ENCODE data around the gene TMEM164.

Gene TMEM164

DNA sequence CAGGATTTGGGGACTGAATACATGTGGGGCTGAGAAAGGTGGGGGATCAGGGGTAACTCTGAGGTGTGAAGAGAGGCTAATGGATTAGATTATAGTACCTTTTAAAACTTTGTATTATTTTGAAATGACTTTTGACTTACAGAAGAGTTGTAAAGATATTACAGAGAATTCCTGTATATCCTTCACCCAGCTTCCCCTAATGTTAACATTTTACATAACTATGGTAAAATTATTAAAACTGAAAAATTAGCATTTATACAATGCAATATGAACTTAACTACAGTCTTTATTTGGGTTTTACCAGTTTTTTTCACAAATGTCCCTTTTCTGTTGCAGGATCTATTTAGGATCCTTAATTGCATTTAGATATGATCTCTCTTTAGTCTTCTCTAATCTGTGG is 57.4 kb downstream of the TMEM164 start:
- H3K4me3 ChIP-seq (ENCODE audit: severe bottlenecking): no peak overlapping the region
- H3K27me3 ChIP-seq (ENCODE audit: insufficient read depth, poor library complexity, severe bottlenecking): no peaks in the 10 kb centered on the region
- H3K9me3 ChIP-seq (ENCODE audit: severe bottlenecking): no peaks in the 10 kb centered on the region
- DNase-seq (ENCODE audit: low spot score): no peak
- no peaks in the 10 kb centered on the region for H3K36me3 ChIP-seq (ENCODE audit: low read depth)
- no peak overlapping the region for H3K27ac ChIP-seq (ENCODE audit: poor library complexity, severe bottlenecking)
- no peak for ATAC-seq (ENCODE audit: low read depth)
- H3K4me1 ChIP-seq (ENCODE audit: insufficient read depth, poor library complexity, severe bottlenecking): no peaks in the 10 kb centered on the region
- TF ChIP-seq, protein P1, sequence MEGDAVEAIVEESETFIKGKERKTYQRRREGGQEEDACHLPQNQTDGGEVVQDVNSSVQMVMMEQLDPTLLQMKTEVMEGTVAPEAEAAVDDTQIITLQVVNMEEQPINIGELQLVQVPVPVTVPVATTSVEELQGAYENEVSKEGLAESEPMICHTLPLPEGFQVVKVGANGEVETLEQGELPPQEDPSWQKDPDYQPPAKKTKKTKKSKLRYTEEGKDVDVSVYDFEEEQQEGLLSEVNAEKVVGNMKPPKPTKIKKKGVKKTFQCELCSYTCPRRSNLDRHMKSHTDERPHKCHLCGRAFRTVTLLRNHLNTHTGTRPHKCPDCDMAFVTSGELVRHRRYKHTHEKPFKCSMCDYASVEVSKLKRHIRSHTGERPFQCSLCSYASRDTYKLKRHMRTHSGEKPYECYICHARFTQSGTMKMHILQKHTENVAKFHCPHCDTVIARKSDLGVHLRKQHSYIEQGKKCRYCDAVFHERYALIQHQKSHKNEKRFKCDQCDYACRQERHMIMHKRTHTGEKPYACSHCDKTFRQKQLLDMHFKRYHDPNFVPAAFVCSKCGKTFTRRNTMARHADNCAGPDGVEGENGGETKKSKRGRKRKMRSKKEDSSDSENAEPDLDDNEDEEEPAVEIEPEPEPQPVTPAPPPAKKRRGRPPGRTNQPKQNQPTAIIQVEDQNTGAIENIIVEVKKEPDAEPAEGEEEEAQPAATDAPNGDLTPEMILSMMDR (IDR thresholded peaks at IDR 0.05; ENCODE audit: poor library complexity, severe bottlenecking): no peak

DNA sequence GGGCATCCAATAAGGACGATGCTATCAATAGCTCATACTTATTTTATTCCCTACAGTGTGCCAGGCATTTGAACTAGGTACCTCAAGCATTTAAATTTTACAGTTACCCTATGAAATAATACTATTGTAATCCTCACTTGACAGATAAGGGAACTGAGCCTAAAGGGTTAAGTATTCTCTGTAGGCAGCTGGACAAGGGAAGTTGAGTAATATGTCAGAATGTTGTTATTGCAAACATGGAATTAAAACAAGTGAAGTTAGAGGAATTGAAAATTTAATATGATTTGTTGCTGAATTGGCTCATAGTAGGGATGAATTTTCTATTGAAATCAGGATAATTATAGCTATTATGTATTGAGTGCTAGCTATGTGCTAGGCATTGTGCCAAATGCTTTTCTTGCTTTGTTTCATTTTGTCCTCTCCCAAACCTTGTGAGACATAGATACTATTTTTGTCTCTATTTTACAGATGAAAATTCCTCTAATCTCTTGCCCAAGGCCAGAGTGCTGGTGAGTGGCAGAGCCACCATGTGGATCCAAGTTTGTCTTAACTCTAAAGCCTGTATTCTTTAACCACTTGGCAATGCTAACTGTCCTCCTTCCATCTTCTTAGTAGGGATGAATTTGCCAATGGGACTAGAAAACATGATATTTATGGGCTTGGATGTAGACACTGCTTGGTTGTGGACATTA is 58.1 kb downstream of the TMEM164 start:
- no peak for DNase-seq (ENCODE audit: low spot score)
- ATAC-seq (ENCODE audit: low read depth): no peak
- H3K9me3 ChIP-seq (ENCODE audit: severe bottlenecking): no peaks in the 10 kb centered on the region

DNA sequence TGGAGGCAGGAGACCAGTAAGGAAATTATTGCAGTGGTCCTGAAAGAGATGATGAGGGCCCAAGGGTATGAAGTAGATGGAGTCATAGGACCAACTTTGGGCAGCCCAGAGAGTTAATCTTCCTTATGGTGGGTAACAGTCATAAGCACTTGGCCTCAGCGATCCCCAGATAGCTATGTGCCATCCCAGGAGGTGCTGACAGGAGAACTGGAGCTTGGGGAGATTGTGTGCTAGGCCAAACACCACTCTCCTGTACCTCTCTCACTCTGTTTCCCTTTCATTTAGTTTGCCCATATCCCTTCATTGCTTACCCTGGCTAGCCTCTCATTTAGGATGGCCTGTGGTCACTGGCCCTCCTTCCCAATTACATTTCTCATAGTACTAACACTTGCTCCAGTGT is 60.0 kb downstream of the TMEM164 start:
- no peak overlapping the region for H3K4me3 ChIP-seq (ENCODE audit: severe bottlenecking)
- H3K4me1 ChIP-seq (ENCODE audit: insufficient read depth, poor library complexity, severe bottlenecking): no peaks in the 10 kb centered on the region
- no peaks in the 10 kb centered on the region for H3K27me3 ChIP-seq (ENCODE audit: insufficient read depth, poor library complexity, severe bottlenecking)
- TF ChIP-seq, protein P1 (IDR thresholded peaks at IDR 0.05; ENCODE audit: poor library complexity, severe bottlenecking): no peak
- H3K9me3 ChIP-seq (ENCODE audit: severe bottlenecking): no peaks in the 10 kb centered on the region
- no peaks in the 10 kb centered on the region for H3K36me3 ChIP-seq (ENCODE audit: low read depth)
- ATAC-seq (ENCODE audit: low read depth): no peak
- no peak for DNase-seq (ENCODE audit: low spot score)
- no peak overlapping the region for H3K27ac ChIP-seq (ENCODE audit: poor library complexity, severe bottlenecking)

More for the DNA sequence above, 58.1 kb downstream of the TMEM164 start:
- TF ChIP-seq, protein P1 (IDR thresholded peaks at IDR 0.05; ENCODE audit: poor library complexity, severe bottlenecking): no peak
- Histone ChIP-seq H3K27me3 (ENCODE audit: insufficient read depth, poor library complexity, severe bottlenecking) (no peaks in the 10 kb centered on the region), H3K4me3 (ENCODE audit: severe bottlenecking) (no peak overlapping the region), H3K4me1 (ENCODE audit: insufficient read depth, poor library complexity, severe bottlenecking) (no peaks in the 10 kb centered on the region), H3K27ac (ENCODE audit: poor library complexity, severe bottlenecking) (no peak overlapping the region), H3K36me3 (ENCODE audit: low read depth) (no peaks in the 10 kb centered on the region)

DNA sequence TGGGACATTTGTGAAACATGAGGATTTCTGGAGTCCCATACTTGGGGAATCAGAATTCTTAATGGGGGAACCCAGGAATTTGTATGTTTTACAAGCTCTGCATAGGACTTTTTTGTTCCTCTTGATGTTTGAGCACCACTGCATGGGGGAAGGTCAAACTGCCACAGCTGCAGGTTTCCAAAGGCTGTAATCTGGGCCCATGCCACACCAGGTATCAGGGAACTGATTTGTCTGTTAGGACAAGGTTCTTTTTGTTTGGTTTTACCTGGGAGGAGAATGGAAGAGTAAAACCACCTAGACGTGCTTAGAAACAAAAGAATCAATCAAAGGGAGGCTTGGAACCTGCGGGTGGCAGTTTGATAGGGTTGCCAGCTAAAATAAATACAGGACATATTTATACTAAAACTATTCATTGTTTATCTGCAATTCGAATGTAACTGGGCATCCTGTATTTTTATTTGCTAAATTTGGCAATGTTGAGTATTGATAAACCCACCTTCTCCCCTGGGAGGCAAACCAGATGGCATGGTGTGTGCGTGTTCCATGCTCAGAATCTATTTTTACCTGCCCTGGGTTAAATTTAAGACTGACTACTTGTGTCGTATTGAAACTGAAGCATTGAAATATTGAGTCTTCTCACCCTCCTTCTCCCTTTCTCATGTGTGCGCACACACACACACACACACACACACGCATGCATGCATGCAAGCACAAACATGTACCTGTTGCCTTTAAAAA is 63.7 kb downstream of the TMEM164 start:
- Histone ChIP-seq H3K4me3 (ENCODE audit: severe bottlenecking) (no peak overlapping the region), H3K36me3 (ENCODE audit: low read depth) (no peaks in the 10 kb centered on the region), H3K27me3 (ENCODE audit: insufficient read depth, poor library complexity, severe bottlenecking) (no peaks in the 10 kb centered on the region), H3K27ac (ENCODE audit: poor library complexity, severe bottlenecking) (no peak overlapping the region), H3K4me1 (ENCODE audit: insufficient read depth, poor library complexity, severe bottlenecking) (no peaks in the 10 kb centered on the region), H3K9me3 (ENCODE audit: severe bottlenecking) (no peaks in the 10 kb centered on the region)
- TF ChIP-seq, protein P1 (IDR thresholded peaks at IDR 0.05; ENCODE audit: poor library complexity, severe bottlenecking): no peak
- ATAC-seq (ENCODE audit: low read depth) (no peak), DNase-seq (ENCODE audit: low spot score) (no peak)

DNA sequence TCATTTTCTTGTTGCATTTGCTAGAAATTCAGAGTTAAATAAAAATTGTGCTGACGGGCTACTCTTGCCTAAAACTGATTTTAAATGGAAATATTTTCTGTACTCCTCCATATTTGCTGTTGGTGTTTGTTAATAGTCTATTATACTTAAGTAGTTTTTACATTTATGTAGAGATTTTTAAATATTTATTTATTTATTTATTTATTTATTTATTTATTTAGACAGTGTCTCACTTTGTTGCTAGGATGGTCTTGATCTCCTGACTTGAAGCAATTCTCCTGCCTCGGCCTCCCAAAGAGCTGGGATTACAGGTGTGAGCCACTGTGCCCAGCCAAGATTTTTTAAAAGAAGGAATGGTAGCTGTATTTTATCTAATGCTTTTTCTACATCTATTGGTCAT is 68.1 kb downstream of the TMEM164 start:
- ATAC-seq (ENCODE audit: low read depth) (no peak), DNase-seq (ENCODE audit: low spot score) (no peak)
- no peaks in the 10 kb centered on the region for H3K36me3 ChIP-seq (ENCODE audit: low read depth)
- no peak overlapping the region for H3K4me3 ChIP-seq (ENCODE audit: severe bottlenecking)
- H3K9me3 ChIP-seq (ENCODE audit: severe bottlenecking): no peaks in the 10 kb centered on the region
- TF ChIP-seq, protein P1 (IDR thresholded peaks at IDR 0.05; ENCODE audit: poor library complexity, severe bottlenecking): no peak
- H3K27me3 ChIP-seq (ENCODE audit: insufficient read depth, poor library complexity, severe bottlenecking): no peaks in the 10 kb centered on the region
- no peak overlapping the region for H3K27ac ChIP-seq (ENCODE audit: poor library complexity, severe bottlenecking)
- no peaks in the 10 kb centered on the region for H3K4me1 ChIP-seq (ENCODE audit: insufficient read depth, poor library complexity, severe bottlenecking)

All from RWPE2 (cell line).